ENCODE data around the gene SLC6A15.

SLC6A15 gene

DNA sequence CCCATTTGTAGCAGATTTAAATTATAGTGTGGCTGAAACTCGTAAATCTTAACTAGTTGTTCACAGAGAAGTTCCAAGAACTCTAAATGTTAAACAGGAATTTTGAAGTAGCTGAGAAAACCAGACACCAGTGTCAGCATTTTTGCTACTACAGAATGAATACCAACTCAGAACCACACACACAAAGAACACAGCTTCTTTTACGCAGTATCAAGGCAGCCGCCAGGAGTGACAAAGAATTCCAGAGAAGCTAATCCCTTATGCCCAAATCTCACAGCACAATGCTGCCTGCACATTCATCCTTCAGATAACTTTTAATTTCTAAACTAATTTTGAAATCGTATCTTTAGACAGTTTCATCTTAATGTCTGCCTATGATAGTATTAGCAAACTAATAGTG is 37.4 kb downstream of the SLC6A15 start:
- Histone ChIP-seq H3K79me1 (ENCODE audit: low read depth, low read length) (no peaks in the 10 kb centered on the region), H3K4ac (ENCODE audit: low read length) (no peak overlapping the region), H3K36me3 (replicated peaks in 1 of 2; ENCODE audit: control insufficient read depth in 2 of 2, insufficient read depth in 2 of 2, low read length in 2 of 2) (peaks cover 0 to 2% of the 10 kb centered on the region in 2 donors), H2BK120ac (ENCODE audit: low read depth, low read length) (no peak overlapping the region), H3K9me3 (replicated peaks in 1 of 2; ENCODE audit: control insufficient read depth in 2 of 2, insufficient read depth in 1 of 2, low read depth in 1 of 2, low read length in 2 of 2) (no peaks in the 10 kb centered on the region), H2BK15ac (ENCODE audit: low read length) (no peak overlapping the region), H2AK5ac (ENCODE audit: low read depth, low read length) (no peak overlapping the region), H3K23ac (ENCODE audit: low read depth, low read length, poor library complexity) (no peak overlapping the region), H3K4me1 (ENCODE audit: control insufficient read depth in 2 of 2, insufficient read depth in 1 of 2, low read depth in 1 of 2, low read length in 2 of 2) (peaks cover 2 to 9% of the 10 kb centered on the region in 2 donors), H3K4me3 (ENCODE audit: low read length in 2 of 2) (no peak overlapping the region), H3K9ac (ENCODE audit: low read depth, low read length, poor library complexity) (no peak overlapping the region), H3K27me3 (ENCODE audit: control insufficient read depth in 3 of 3, insufficient read depth in 3 of 3, low read depth in 1 of 3, low read length in 3 of 3) (no peaks in the 10 kb centered on the region), H3K27ac (replicated peaks; ENCODE audit: low read length) (no peak overlapping the region), H3K4me2 (ENCODE audit: insufficient read depth, low read length, poor library complexity, severe bottlenecking) (no peak overlapping the region), H2BK5ac (ENCODE audit: low read length) (no peak overlapping the region), H2BK12ac (ENCODE audit: low read length) (no peak overlapping the region), H4K91ac (ENCODE audit: low read depth, low read length, poor library complexity) (no peak overlapping the region), H3K18ac (ENCODE audit: low read length) (no peak overlapping the region), H3K14ac (ENCODE audit: low read length) (no peak overlapping the region), H4K8ac (ENCODE audit: low read depth, low read length) (no peak overlapping the region), H2AFZ (ENCODE audit: low read length) (peak overlapping the region; percentile 55)
- no CpG with 5 or more reads among the region's 4 CpGs for WGBS, 2 donors (ENCODE audit: extremely low coverage in 2 of 2, insufficient read length in 2 of 2, insufficient replicate concordance in 1 of 2)
- DNase-seq (ENCODE audit: low spot score) = peak; percentile 51

- H3K14ac ChIP-seq (ENCODE audit: low read length) = no peak overlapping the region
- H2BK5ac ChIP-seq (ENCODE audit: low read length) = no peak overlapping the region
- no peak overlapping the region for H2BK120ac ChIP-seq (ENCODE audit: low read depth, low read length)
- no peak overlapping the region for H2AK5ac ChIP-seq (ENCODE audit: low read depth, low read length)
- DNase-seq (ENCODE audit: low spot score) = no peak
- H3K18ac ChIP-seq (ENCODE audit: low read length) = no peak overlapping the region
- no peak overlapping the region for H2BK12ac ChIP-seq (ENCODE audit: low read length)
- H4K8ac ChIP-seq (ENCODE audit: low read depth, low read length) = no peak overlapping the region
- H2AFZ ChIP-seq (ENCODE audit: low read length) = peak overlapping the region; percentile 55
- H3K36me3 ChIP-seq (replicated peaks in 1 of 2; ENCODE audit: control insufficient read depth in 2 of 2, insufficient read depth in 2 of 2, low read length in 2 of 2) = peaks cover 0 to 2% of the 10 kb centered on the region in 2 donors
- H4K91ac ChIP-seq (ENCODE audit: low read depth, low read length, poor library complexity) = no peak overlapping the region
- H3K4ac ChIP-seq (ENCODE audit: low read length) = no peak overlapping the region
- H2BK15ac ChIP-seq (ENCODE audit: low read length) = no peak overlapping the region
- peaks cover 2 to 9% of the 10 kb centered on the region in 2 donors for H3K4me1 ChIP-seq (ENCODE audit: control insufficient read depth in 2 of 2, insufficient read depth in 1 of 2, low read depth in 1 of 2, low read length in 2 of 2)
- no peaks in the 10 kb centered on the region for H3K9me3 ChIP-seq (replicated peaks in 1 of 2; ENCODE audit: control insufficient read depth in 2 of 2, insufficient read depth in 1 of 2, low read depth in 1 of 2, low read length in 2 of 2)
- no peak overlapping the region for H3K4me3 ChIP-seq (ENCODE audit: low read length in 2 of 2)
- H3K23ac ChIP-seq (ENCODE audit: low read depth, low read length, poor library complexity) = no peak overlapping the region
- H3K27me3 ChIP-seq (ENCODE audit: control insufficient read depth in 3 of 3, insufficient read depth in 3 of 3, low read depth in 1 of 3, low read length in 3 of 3) = no peaks in the 10 kb centered on the region
- H3K4me2 ChIP-seq (ENCODE audit: insufficient read depth, low read length, poor library complexity, severe bottlenecking) = no peak overlapping the region
- H3K79me1 ChIP-seq (ENCODE audit: low read depth, low read length) = no peaks in the 10 kb centered on the region
- H3K9ac ChIP-seq (ENCODE audit: low read depth, low read length, poor library complexity) = no peak overlapping the region
- H3K27ac ChIP-seq (replicated peaks; ENCODE audit: low read length) = no peak overlapping the region
Measured at GRCh38 chr12:84874825-84875139, 37.8 kb downstream of the SLC6A15 start.

DNA sequence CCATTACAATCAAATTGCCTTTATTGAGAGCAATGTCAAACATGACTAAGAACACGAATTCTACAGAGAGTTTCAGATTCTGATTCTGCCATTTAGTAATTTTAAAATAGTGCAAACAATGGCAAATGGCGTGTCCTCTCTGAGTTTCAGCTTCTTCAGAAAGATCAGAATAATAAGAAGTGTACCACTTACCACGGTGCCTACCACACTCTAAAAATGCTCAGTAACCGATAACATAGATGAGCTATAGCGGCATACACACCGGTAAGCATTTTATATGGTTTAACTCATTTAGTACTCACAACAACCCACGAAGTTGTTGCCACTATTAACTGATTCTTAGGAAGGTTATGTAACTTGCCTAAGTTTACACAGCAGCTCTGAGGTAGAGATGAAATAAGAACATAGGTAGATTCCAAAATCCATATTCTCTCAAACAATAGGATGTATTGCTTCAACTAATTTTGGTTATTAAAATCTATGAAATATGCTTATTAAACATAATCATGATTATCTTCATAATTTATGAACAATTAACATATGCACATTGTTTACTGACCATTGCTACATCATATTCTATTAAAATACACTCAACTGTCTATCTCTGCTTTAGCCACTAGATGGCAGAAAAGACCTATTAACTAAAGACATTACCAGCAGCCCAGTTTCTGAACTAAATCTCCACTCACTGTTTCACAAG is 38.3 kb downstream of the SLC6A15 start:
- Histone ChIP-seq H3K4ac (ENCODE audit: low read length) (no peak overlapping the region), H3K79me1 (ENCODE audit: low read depth, low read length) (no peaks in the 10 kb centered on the region), H2AK5ac (ENCODE audit: low read depth, low read length) (no peak overlapping the region), H4K91ac (ENCODE audit: low read depth, low read length, poor library complexity) (no peak overlapping the region), H2AFZ (ENCODE audit: low read length) (no peak overlapping the region), H3K14ac (ENCODE audit: low read length) (no peak overlapping the region), H3K9me3 (replicated peaks in 1 of 2; ENCODE audit: control insufficient read depth in 2 of 2, insufficient read depth in 1 of 2, low read depth in 1 of 2, low read length in 2 of 2) (no peaks in the 10 kb centered on the region), H2BK12ac (ENCODE audit: low read length) (no peak overlapping the region), H3K27me3 (ENCODE audit: control insufficient read depth in 3 of 3, insufficient read depth in 3 of 3, low read depth in 1 of 3, low read length in 3 of 3) (no peaks in the 10 kb centered on the region), H3K27ac (replicated peaks; ENCODE audit: low read length) (no peak overlapping the region), H3K23ac (ENCODE audit: low read depth, low read length, poor library complexity) (no peak overlapping the region), H3K18ac (ENCODE audit: low read length) (no peak overlapping the region), H2BK120ac (ENCODE audit: low read depth, low read length) (no peak overlapping the region), H3K4me1 (ENCODE audit: control insufficient read depth in 2 of 2, insufficient read depth in 1 of 2, low read depth in 1 of 2, low read length in 2 of 2) (peaks cover 2 to 9% of the 10 kb centered on the region in 2 donors), H2BK5ac (ENCODE audit: low read length) (no peak overlapping the region), H3K4me2 (ENCODE audit: insufficient read depth, low read length, poor library complexity, severe bottlenecking) (no peak overlapping the region), H4K8ac (ENCODE audit: low read depth, low read length) (no peak overlapping the region), H3K4me3 (ENCODE audit: low read length in 2 of 2) (no peak overlapping the region), H3K36me3 (replicated peaks in 1 of 2; ENCODE audit: control insufficient read depth in 2 of 2, insufficient read depth in 2 of 2, low read length in 2 of 2) (peaks cover 0 to 2% of the 10 kb centered on the region in 2 donors), H3K9ac (ENCODE audit: low read depth, low read length, poor library complexity) (no peak overlapping the region), H2BK15ac (ENCODE audit: low read length) (no peak overlapping the region)
- WGBS, 2 donors (ENCODE audit: extremely low coverage in 2 of 2, insufficient read length in 2 of 2, insufficient replicate concordance in 1 of 2) = no CpG with 5 or more reads among the region's 7 CpGs
- DNase-seq (ENCODE audit: low spot score) = peak; percentile 55

DNA sequence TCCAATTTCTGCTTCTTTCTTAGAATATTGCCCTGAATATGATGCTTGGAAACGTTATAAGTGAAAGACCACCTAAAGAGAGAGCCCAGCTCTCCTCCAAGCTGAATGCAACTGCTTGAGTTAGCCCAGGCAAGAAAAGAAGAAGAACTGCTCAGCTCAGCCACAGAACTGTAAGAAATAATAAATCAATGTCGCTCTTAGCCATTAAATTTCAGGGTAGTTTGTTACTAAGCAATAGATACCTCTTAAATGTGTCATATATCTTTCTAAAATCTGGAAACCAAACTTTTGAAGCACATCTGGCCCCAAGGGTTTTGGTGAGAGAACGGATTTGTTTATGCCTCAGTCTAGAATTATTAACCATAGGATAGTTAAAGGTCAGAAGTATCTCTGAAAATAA is 50.4 kb downstream of the SLC6A15 start:
- Histone ChIP-seq H3K9me3 (replicated peaks in 1 of 2; ENCODE audit: control insufficient read depth in 2 of 2, insufficient read depth in 1 of 2, low read depth in 1 of 2, low read length in 2 of 2) (no peaks in the 10 kb centered on the region), H2BK5ac (ENCODE audit: low read length) (no peak overlapping the region), H2AFZ (ENCODE audit: low read length) (no peak overlapping the region), H3K4me2 (ENCODE audit: insufficient read depth, low read length, poor library complexity, severe bottlenecking) (no peak overlapping the region), H3K27me3 (ENCODE audit: control insufficient read depth in 3 of 3, insufficient read depth in 3 of 3, low read depth in 1 of 3, low read length in 3 of 3) (no peaks in the 10 kb centered on the region), H3K27ac (replicated peaks; ENCODE audit: low read length) (no peak overlapping the region), H3K4me3 (ENCODE audit: low read length in 2 of 2) (no peak overlapping the region), H3K4ac (ENCODE audit: low read length) (no peak overlapping the region), H3K36me3 (replicated peaks in 1 of 2; ENCODE audit: control insufficient read depth in 2 of 2, insufficient read depth in 2 of 2, low read length in 2 of 2) (peaks cover 0 to 2% of the 10 kb centered on the region in 2 donors), H3K79me1 (ENCODE audit: low read depth, low read length) (no peaks in the 10 kb centered on the region), H3K9ac (ENCODE audit: low read depth, low read length, poor library complexity) (no peak overlapping the region), H3K23ac (ENCODE audit: low read depth, low read length, poor library complexity) (no peak overlapping the region), H2BK15ac (ENCODE audit: low read length) (no peak overlapping the region), H4K8ac (ENCODE audit: low read depth, low read length) (no peak overlapping the region), H2BK120ac (ENCODE audit: low read depth, low read length) (no peak overlapping the region), H3K14ac (ENCODE audit: low read length) (no peak overlapping the region), H2BK12ac (ENCODE audit: low read length) (no peak overlapping the region), H3K18ac (ENCODE audit: low read length) (no peak overlapping the region), H3K4me1 (ENCODE audit: control insufficient read depth in 2 of 2, insufficient read depth in 1 of 2, low read depth in 1 of 2, low read length in 2 of 2) (no peaks in the 10 kb centered on the region), H4K91ac (ENCODE audit: low read depth, low read length, poor library complexity) (no peak overlapping the region), H2AK5ac (ENCODE audit: low read depth, low read length) (no peak overlapping the region)
- no CpG with 5 or more reads among the region's 3 CpGs for WGBS, 2 donors (ENCODE audit: extremely low coverage in 2 of 2, insufficient read length in 2 of 2, insufficient replicate concordance in 1 of 2)
- DNase-seq (ENCODE audit: low spot score) = no peak
